Activated naive CD8-positive, alpha-beta T cell treated with anti-CD3 and anti-CD28 coated beads, Interleukin-2, amount 50 U/mL, for 16 hours (primary cell): ENCODE data around the gene CNTNAP2.

ENCODE experiments used
- DNase-seq: peaks from one replicate; pipeline ENCODE4 v3.0.0-alpha.2; 2020; ENCODE audit warnings: low read depth, low spot score

The CNTNAP2 gene

DNA sequence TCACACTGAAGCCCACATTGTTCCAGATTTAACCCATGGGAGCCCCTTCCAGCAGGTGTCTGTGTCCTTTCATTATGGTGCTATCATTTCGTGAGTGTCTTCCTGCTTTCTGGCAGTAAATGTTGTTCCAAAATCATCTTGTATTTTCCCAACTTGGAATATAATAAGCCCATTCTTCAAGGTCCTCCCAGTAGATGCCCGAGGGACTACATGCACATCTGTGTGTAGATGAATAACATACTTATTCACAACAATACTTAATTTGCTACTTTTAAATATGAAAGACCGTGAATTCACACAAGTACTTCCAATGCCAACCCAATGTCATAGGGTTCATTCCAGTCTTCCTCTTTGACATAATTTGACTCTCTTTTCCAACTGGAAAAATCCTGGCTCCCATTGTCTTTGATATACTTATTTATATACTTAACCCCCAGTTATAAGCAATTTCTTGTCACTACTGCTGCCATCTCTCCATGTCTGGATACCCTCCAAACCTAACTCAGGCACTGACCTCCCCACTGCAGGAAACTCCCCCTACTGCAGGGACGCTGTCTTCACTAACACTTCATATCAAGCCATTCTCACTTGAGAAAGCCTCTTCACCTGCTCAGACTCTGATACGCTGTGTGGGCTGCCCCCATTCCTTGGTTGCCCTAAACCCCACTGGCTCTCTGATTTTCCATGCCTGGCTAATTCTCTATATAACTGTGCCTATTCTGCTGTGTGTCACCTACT is 1119.2 kb downstream of the CNTNAP2 start:
- DNase-seq, result no peak

DNA sequence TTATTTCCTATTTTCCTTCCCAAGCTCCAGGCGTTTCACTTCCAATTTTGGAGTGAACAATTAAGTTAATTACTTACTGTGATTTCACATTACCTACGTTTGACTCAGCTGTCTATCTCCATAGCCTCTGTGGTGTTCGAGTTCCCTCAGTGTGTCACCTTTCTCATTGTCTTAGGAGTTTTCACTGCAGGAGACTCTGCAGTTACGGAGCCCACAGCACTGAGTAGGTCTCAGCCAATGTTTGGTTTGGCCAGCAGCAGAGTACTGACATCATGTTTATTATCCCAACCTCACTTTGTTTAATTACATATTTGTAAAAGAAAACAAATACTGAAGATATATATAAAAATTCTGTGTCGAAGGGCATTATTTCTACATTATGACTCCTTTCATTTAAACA is 1123.9 kb downstream of the CNTNAP2 start:
- no peak for DNase-seq

DNA sequence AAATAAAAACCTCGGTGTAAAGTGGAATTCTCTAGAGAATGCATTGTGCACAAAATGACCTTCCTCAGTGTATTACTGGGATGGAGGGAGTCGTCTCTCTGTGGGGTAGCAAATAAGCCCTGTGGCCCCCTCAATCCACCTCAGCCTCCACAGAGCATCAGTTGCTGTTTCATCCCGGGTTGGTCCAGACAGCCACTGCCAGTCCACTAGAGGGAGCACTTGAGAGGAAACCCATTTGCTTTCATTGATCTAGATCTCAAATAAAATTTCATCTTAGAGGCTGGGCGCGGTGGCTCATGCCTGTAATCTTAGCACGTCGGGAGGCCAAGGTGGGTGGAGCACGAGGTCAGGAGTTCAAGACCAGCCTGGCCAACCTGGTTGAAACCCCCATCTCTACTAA is 1128.7 kb downstream of the CNTNAP2 start:
- no peak for DNase-seq

DNA sequence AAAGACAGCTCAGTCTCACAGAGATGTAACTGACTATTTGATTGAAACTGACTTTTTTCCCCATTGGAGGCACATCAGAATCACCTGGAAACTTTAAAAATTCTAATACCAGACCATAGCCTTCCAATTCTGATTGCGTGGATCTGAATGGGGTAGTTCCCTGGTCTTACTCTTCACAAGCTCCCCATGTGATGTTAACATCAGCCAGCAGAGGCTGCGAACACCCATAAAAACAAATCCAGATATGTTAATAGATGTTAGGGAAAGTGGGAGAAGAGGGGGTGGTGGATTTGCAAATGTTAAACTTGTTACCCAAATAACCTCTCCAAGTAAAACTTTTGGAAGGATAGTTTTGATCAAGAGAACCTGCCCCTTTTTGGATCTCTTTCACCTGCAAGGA is 1133.4 kb downstream of the CNTNAP2 start:
- DNase-seq, result no peak

DNA sequence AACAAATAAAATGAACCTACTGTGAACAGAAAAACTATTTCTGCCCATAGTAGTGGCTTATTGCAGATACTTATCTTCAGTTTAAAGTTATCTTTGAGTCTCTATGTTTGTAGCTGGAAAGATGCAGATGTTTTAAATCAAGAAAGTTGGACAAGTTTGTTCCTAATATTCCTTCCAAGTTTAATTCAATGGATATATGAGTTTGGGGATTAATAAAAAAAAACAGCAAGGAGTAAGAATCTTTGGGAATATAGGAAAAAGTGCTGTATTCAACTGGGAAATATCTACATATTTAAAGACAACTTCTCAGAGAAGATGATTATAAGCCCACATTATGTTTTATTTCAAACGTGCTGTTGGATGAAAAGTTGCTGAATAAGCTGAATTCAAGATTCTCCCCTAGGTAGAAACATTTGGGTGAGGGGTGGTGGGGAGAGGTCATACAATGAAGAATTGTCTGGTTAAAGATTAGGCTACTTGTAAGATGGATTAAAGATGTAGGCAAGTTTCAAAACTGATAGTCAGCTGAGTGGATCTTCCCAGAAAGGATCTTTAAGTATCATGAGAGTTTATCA is 1135.2 kb downstream of the CNTNAP2 start:
- no peak for DNase-seq

DNA sequence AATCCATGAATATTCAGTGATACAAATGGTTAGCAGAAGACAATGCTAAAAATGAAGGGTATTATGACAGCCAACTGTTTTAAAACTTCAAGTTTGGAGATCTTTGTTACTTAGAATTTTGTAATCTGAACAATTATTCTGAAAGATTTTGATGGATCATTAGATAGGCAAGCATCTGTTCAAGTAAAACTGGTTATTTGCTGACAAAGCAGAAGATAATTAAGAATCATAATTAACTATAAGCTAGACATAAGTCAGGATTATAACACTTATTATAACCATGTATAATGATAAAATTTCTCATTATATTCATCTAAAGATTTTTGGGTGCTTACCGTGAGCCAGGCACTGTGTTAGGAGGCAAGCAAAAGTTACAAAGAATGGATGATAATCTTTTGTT is 1145.1 kb downstream of the CNTNAP2 start:
- DNase-seq, result no peak

DNA sequence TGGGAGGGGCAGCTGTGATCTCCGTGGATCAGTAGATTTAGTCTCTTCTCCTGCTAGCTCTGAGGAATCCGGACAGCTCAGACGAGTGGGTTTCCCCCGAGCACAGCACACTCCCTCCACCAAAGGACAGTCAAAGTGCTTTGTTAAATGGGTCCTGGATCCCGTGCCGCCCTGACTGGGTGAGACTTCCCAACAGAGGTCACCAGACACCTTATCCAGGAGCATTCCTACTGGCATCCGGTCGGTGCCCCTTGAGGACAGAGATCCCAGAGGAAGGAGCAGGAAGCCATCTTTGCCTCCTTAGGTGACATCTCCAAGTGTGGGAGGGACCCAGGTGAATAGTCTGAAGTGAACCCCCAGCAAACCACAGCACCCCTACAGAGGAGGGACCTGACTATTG is 1148.9 kb downstream of the CNTNAP2 start:
- DNase-seq, result no peak

DNA sequence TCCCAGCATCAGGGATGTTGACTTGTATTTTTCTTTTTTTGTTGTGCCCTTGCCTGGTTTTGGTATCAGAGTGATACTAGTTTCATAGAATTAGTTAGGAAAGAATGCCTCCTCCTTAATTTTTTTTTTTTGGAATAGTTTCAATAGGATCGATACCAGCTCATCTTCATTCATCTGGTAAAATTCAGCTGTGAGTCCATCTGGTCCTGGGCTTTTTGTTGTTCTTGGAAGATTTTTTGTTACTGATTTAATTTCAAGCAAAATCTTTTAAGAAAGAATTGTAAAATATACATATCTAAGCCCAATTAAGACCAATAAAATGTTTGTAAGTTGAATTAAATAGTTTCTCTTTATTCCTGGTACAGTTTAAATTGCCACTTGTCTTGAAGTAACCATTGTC is 1159.5 kb downstream of the CNTNAP2 start:
- DNase-seq, result no peak

DNA sequence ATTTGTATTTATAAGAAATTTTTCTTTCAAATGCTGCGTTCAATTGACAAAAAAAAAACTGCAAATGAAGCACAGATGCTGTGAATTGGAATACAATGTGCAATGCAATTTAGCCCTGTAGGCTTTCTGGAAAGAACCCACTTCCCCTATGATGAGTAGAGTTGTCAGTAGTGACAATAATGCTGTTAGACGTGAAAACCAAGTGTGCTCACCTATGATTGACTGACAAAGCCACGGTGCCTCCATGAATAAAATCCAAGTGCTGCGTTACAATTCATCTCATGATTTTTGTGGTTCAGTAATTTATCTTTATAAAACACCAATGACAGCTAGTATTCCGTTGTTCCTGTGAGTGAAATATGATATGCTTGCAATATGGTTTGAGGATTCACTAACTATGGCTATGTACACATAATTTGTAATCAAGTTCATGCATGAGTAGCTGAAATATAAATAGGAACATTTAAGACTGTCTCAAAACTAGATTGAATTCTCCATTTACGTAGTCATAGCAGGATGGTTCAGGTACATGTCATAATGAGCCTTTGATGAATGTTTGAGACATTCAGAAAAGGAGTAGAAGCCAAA is 1160.3 kb downstream of the CNTNAP2 start:
- no peak for DNase-seq

DNA sequence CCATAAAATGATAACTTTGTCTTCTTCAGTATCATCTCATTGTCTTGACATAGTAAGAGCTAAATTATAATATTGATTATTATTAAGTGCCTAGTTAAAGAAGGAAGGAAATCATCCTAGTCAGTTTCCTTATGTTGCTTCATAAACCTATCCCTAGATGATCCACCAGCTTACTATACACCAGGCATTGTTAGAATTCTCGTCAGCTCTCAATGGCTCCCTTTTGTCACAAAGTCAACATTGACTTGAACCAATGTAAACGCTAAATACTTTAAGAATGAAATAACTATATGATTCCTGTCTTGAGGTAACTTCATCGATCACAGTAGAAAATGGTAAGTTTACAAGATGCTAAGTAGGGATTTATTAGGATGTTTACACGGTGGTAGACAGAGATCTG is 1162.9 kb downstream of the CNTNAP2 start:
- no peak for DNase-seq

DNA sequence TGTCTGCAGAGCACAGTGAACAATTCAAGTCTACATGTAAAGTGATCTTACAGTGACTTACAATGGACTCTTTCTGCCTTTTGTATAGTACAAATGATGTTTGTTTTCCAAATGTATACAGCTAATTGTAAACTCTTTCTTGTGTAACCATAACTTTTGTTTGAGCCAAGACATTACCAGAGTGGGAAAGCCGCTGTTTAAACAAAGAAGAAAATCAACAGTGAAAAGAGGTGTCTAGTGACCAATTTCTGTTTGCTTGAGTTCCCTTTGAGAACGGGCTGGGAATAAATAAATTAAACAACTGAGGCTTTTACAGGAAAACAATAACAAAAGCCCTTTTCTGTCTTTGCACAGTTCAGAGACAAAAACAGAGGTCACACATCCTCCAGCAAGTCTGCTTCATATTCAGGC is 1163.4 kb downstream of the CNTNAP2 start:
- DNase-seq, result no peak

DNA sequence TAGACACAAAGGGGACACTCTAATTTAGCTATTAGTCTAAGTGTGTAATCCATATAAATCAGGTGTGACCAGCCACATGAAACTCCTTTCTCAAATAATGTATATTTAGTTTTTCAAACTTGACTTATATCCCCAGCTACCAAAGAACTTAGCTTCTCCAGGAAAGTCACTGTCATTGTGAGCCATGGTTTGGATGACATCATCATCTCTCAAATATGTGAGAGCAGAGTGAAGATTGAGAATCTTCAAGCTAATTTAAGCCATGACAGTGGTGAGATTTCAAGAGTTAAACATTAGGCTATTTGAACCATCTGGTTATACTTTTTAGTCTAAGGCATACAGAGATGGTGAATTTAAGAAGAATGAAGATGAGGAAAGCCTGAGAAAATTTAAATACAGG is 1165.6 kb downstream of the CNTNAP2 start:
- no peak for DNase-seq

DNA sequence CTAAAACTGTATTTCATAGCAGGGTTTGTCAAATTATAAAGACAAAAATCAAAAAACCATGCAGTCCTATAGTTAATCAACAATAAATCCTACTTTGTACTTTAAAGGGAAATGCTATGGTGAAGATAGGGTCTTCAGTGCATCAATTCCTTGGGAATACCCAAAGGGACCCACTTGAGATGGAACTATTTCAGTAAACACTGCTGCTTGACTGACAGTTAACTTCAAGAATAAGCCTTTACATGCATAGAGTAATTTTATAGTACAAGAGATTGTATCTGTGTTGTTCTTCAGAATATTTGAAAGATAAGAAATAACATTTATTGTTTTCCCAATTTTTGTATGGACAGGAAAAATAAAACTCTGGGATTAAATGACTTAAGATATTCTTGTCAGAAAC is 1179.6 kb downstream of the CNTNAP2 start:
- DNase-seq, result no peak

DNA sequence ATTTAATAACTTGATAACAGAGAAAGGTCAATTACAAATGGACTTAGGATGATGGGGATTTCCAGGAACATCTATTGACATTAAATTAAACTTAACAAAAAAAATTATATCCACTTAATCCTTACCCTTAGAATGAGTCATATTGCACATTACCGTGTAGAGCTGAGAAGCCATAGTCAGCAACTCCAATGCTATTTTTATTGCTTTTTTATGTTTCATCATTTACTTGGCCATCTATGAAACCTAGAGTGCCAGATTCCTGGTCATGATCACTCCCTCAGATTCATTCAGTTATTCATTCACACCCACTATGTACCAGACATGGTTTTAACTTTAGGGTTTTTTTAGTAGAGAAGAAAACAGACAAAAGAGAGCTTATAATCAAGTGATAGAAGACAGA is 1180.4 kb downstream of the CNTNAP2 start:
- no peak for DNase-seq

DNA sequence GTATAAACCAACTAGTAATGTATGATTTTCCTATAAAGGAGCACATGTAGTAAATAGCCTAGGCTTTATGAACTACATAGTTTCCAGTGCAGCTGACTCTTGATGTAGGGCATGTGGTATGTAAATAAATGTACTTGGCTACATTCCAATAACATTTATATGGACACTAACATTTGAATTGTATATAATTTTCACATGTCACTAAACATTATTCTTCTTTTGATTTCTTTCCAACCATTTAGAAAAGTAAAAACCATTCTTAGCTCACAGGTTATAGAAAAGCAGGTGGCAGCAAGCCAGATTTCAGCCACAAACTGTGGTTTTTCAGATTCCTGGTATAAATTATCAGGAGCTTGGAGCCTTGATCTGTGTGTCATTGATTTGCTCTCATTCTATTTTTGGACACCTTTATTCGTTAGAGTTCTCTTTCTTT is 1182.0 kb downstream of the CNTNAP2 start:
- no peak for DNase-seq

DNA sequence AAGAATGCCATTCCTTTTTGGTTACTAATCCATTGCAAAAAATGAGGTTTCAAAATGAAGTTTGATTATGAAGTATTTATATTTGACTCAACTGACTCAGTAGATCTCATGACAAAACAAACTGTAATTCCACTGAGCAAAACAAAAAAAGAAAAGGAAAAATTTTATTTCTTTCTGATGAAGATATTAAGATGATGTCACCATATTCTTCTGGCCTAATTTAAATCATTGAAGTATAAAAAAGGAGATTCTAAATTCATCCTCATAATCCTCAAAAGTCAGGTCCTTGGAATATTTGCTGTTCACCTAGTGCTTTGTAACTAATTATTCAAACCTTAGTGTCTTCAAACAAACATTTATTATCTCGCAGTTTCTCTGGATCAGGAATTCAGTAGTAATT is 1183.7 kb downstream of the CNTNAP2 start:
- no peak for DNase-seq

DNA sequence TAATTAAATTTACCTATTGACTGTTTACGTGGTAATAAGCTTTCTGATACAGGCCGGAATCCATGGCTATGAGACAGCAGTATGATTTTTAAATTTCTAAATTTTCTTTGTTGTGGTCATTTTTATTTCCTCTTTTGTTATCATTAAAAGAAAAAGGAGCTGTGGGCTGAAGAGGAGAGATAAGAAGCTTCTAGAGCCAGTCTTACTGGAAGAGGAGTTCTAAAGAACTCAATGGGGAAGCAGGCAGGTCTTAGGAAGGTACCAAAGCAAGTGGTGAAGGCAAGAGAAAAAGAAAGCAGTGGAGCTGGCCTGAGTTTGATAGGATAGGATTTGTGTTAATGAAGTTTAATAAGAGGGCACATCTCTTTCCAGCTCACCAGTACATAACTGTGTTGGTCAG is 1187.8 kb downstream of the CNTNAP2 start:
- no peak for DNase-seq

DNA sequence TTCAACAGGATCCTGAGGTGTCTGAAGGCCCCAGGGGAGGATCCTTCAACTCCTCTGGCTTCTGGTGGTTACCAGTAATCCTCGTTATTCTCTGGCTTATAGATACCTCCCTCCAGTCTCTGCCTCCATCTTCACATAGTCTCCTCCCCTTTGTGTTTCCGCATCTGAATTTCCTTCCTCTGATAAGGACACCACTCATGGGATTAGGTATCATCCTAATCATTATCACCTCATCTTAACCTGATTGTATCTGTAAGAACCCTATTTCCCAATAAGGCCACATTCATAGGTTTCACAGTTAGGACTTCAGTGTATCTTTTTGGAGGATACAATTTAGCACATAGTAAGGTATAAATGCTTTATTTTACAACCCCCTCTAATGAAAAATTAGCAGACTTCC is 1189.2 kb downstream of the CNTNAP2 start:
- no peak for DNase-seq

DNA sequence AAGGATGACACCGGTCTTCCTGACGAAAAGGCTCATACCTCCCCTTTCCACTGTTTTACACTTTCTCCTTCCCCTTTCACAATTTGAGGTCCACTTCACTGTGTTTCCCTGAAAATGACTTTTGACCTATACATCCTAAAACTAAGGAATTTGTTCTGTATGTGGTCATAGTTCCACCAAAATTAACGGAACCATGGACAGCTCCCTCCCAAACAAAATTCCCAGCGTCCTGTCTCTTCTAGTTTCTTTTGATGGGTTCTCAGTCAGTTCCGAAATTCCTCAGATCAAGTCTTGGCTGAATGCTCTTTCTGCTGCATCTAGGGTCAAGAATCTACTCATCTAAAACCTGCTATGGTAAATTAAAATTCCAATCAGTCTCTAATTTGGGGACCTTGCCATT is 1191.9 kb downstream of the CNTNAP2 start:
- DNase-seq, result no peak

DNA sequence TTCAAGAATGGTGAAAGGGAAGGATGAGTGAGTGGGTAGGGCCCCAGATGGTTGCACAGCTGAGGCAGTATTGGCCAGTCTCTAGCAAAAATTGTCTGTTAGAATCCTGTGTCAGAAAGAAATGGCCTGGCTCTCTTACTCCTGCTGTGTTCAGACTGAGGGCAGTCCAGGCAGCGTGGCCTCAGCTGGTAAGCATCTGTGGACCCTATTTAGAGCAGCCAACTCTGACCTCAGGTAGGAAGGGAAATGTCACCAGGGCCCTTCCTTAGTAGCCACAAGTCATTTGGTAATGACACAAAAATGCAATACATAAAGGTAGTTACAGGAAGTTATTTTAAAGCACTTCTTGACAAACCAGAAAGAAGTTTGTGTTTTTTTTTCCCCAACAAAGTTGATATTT is 1194.7 kb downstream of the CNTNAP2 start:
- DNase-seq, result no peak

DNA sequence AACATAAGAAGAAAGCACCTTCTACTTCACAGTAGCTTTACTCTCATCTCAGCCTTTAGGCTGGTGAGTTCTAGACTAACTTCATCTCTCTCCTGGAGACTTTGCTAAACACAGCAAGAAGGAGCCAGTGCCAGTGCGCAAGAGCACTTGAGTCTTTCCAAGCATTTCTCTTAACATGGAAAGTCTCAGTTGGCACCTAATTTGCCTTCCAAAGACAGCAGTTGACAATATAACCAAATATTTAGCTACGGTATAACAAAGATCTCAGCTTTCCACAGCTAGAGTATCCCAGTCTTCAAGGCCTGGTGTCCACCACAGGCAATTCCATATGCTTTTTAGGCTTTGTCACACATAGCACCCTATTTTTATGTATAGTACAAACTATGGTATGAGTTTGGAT is 1204.9 kb downstream of the CNTNAP2 start:
- DNase-seq, result no peak

DNA sequence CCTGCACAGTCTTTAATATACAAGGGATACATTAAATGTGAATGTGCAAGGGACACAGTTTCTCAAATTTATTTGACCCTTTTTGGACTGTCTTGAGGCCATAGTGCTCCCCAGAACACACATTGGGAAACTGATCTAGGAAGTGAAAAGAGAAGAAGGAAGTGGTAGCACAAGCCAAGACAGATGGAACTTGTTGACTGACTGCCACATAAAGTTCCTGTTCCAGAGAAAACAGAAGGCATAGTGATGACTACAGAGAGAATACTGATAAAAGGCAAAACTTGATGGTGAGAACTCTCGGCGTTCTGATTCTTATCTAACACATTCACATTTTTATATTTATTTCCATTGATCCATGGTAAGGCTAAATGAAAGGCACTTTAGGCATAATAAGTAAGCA is 1216.4 kb downstream of the CNTNAP2 start:
- no peak for DNase-seq

DNA sequence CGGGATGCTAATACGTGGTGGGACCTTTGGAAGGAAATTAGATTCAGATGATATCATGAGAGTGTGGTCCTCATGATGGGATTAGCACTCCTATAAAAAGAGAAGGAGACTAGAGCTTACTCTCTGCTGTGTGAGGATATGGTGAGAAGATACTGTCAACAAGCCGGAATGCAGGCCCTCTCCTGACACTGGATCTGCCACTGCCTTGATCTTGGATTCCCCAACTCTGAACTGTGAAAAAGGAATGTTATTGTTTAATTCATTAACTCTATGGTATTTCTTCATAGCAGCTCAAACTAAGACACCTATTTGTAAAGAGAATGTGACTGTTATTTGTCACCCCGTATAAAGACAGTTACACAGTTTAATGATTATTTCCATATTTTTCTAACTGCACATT is 1246.5 kb downstream of the CNTNAP2 start:
- DNase-seq, result no peak
